ENCODE measurements around the gene BRD1.

BRD1 gene

DNA sequence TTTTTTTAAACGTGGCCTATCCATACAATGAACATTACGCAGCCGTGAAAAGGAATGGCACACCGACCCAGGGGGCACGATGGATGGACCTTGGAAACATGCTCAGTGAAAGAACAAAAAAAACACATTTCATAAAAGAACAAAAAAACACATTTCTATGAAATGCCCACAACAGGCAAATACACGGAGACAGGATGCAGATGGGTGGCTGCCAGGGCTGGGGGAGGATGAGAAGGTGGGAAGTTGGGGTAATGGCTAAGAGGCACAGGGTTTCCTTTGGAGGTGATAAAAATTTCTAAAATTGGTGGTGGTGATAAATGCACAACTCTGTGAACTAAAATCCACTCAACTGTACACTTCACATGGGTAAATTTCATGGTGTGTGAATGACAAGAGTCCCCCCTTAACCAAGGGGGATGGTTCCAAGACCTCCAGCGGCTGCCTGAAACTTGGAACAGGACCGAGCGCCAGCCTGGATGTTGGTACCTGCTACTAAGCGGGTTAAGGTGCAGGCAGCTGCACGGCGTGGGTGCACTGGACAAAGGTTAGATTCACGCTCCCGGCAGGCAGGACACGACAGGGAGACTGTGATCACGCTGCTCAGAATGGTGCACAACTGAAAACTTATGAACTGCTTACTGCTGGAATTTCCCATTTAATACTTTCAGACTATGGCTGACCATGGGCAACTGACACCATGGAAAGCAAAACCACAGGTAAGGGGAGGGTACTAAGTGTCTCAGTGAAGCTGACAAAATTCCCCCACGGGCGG, 16.5 kb downstream of the BRD1 start:
- H3K27ac ChIP-seq = no peak overlapping the region

GRCh38 chr22:49810363-49811019, 17.2 kb downstream of the BRD1 start:
- no peak overlapping the region for H3K27ac ChIP-seq
- no peak for TF ChIP-seq CTCF (IDR thresholded peaks at IDR 0.05)

More for the DNA sequence above, 16.5 kb downstream of the BRD1 start:
- TF ChIP-seq ZFX (IDR thresholded peaks at IDR 0.05; ENCODE audit: borderline replicate concordance) = no peak
- TF ChIP-seq CTCF (IDR thresholded peaks at IDR 0.05) = no peak

- TF ChIP-seq ZFX (IDR thresholded peaks at IDR 0.05; ENCODE audit: borderline replicate concordance) = no peak
- no peak for TF ChIP-seq CTCF (IDR thresholded peaks at IDR 0.05)
- no peak overlapping the region for H3K27ac ChIP-seq
Measured at GRCh38 chr22:49807780-49808708, 19.6 kb downstream of the BRD1 start.

DNA sequence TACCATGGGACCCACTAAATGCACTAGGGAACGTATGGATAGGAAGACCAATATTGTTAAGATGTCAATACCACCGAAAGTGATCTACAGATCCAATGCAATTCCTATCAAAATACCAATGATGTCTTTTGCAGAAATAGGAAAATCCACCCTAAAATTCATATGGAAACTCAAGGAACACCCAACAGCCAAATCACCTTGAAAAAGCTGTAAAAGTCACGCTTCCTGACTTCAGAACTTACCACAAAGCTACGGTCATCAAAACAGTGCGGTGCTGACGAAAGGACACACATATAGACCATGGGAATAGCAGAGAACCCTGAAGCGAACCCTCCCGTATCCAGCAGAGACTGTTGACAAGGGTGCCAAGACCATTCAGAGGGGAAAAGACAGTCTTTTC, 20.5 kb downstream of the BRD1 start:
- no peak overlapping the region for H3K27ac ChIP-seq
- TF ChIP-seq CTCF (IDR thresholded peaks at IDR 0.05) = no peak
- no peak for TF ChIP-seq ZFX (IDR thresholded peaks at IDR 0.05; ENCODE audit: borderline replicate concordance)

GRCh38 chr22:49803737-49804375, 23.8 kb downstream of the BRD1 start:
- TF ChIP-seq CTCF (IDR thresholded peaks at IDR 0.05) = no peak
- no peak for TF ChIP-seq ZFX (IDR thresholded peaks at IDR 0.05; ENCODE audit: borderline replicate concordance)
- H3K27ac ChIP-seq = no peak overlapping the region

DNA sequence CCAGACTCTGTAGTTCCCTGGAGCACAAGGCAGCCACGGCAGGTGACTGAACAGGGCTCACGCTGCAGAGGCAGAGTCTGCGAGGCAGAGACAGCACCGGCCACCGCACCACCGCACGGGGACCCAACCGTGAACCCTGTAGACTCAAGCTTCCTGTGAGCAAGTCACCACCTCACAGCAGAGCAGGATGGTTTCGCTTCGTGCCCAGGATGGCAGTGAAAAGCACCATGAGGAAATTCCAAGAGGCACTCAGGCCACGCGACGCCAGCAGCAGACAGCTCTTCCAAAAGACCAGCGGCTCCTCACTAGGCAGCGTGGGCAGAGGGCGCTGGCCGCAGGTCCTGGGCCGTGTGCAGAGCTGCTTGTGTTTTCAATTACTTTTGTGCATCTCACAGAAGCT, 24.5 kb downstream of the BRD1 start:
- TF ChIP-seq ZFX (IDR thresholded peaks at IDR 0.05; ENCODE audit: borderline replicate concordance) (no peak), CTCF (IDR thresholded peaks at IDR 0.05) (no peak)
- H3K27ac ChIP-seq = no peak overlapping the region

All from 22Rv1 (cell line).